HepG2 (cell line): ENCODE measurements around the gene MSMB. TPM values are rescaled to one million over a fixed set of nuclear protein-coding genes. Genes with fewer than 3 reads are reported as not detected.

Source experiments
- CREB1 ChIP-seq, 2 experiments: fragments of 450-650 bp in 1 of 2; IDR thresholded peaks; 2 replicates each; pipeline ENCODE4 v1.6.1; 2016 to 2017; ENCODE audit warnings: control low read depth in 1 of 2, mild to moderate bottlenecking in 1 of 2, missing compliant biosample characterization in 1 of 2, missing genetic modification characterization in 1 of 2
- ETV5 ChIP-seq: IDR thresholded peaks from 2 replicates; pipeline ENCODE4 v1.6.1; 2018; ENCODE audit warnings: missing biosample characterization, missing genetic modification reagents, inconsistent platforms, borderline replicate concordance
- FOXO1 ChIP-seq: sonication (generic); formaldehyde crosslinking; IDR thresholded peaks from 2 replicates; pipeline ENCODE4 v1.4.0; 2020; ENCODE audit warnings: missing genetic modification reagents
- GABPB1 ChIP-seq: IDR thresholded peaks from 2 replicates; pipeline ENCODE4 v1.6.1; 2016; ENCODE audit warnings: mild to moderate bottlenecking, missing genetic modification reagents, moderate library complexity, missing compliant biosample characterization
- HHEX ChIP-seq: IDR thresholded peaks from 2 replicates; pipeline ENCODE4 v1.6.1; 2016; ENCODE audit warnings: control low read depth
- KLF15 ChIP-seq: sonication (generic); formaldehyde crosslinking; IDR thresholded peaks from 2 replicates; pipeline ENCODE4 v1.8.1; 2023; ENCODE audit warnings: borderline replicate concordance, mild to moderate bottlenecking, inconsistent platforms, missing genetic modification reagents, mixed read lengths
- POLR2A ChIP-seq, 2 experiments: IDR thresholded peaks; 2 replicates each; pipeline ENCODE4 v1.6.1; 2011; ENCODE audit warnings: low read depth in 2 of 2, low read length in 2 of 2, mild to moderate bottlenecking in 1 of 2, moderate library complexity in 1 of 2; ENCODE audit not compliant: insufficient read depth in 1 of 2
- RCOR2 ChIP-seq: IDR thresholded peaks from 2 replicates; pipeline ENCODE4 v1.6.1; 2016; ENCODE audit warnings: missing biosample characterization, missing genetic modification reagents
- RXRA ChIP-seq: sonication (generic); formaldehyde crosslinking; IDR thresholded peaks from 2 replicates; pipeline ENCODE4 v1.5.1; 2020; ENCODE audit warnings: missing genetic modification reagents
- SIX1 ChIP-seq: sonication (generic); formaldehyde crosslinking; IDR thresholded peaks from 2 replicates; pipeline ENCODE4 v1.4.0; 2020; ENCODE audit warnings: missing genetic modification reagents, borderline replicate concordance
- ZNF121 ChIP-seq: sonication (generic); formaldehyde crosslinking; IDR thresholded peaks from 2 replicates; pipeline ENCODE4 v1.5.0; 2020; ENCODE audit warnings: mild to moderate bottlenecking, missing genetic modification reagents
- ZNF441 ChIP-seq: sonication (generic); formaldehyde crosslinking; IDR thresholded peaks from 2 replicates; pipeline ENCODE4 v1.7.0; 2021; ENCODE audit warnings: missing genetic modification reagents, borderline replicate concordance
- ZNF546 ChIP-seq: sonication (generic); formaldehyde crosslinking; conservative IDR thresholded peaks from 2 replicates; pipeline ENCODE4 v1.8.1; 2023; ENCODE audit warnings: mild to moderate bottlenecking, missing genetic modification reagents
- polyA plus RNA-seq, 8 experiments: library from polyadenylated mRNA; depleted of rRNA in 3 of 8; stranded (reverse) in 7 of 8; unstranded in 1 of 8; fragments of >200 nt; fragmentation: Illumina TruSeq in 4 of 8; extraction: Trizol in 4 of 8; gene quantifications; 2 replicates each; pipeline versions ENCODE4 v1.2.1 to v1.2.3, GENCODE V29; 2011 to 2016; ENCODE audit warnings: low read depth in 4 of 8, missing spikeins in 1 of 8, mixed read lengths in 1 of 8; ENCODE audit not compliant: insufficient read depth in 1 of 8
- total RNA-seq, 5 experiments: library from RNA; depleted of rRNA; stranded (reverse); fragments of >200 nt; fragmentation: Illumina TruSeq; extraction: Trizol; gene quantifications; 2 replicates each; pipeline ENCODE4 v1.2.3, GENCODE V29; 2016; ENCODE audit warnings: low read depth in 1 of 5
- TF ChIP-seq, protein P1 (sequence below): sonication (generic); formaldehyde crosslinking; IDR thresholded peaks from 2 replicates; pipeline ENCODE4 v1.4.0; 2020; ENCODE audit warnings: missing genetic modification reagents
- TF ChIP-seq, protein P2 (sequence below): IDR thresholded peaks from 2 replicates; pipeline ENCODE4 v1.6.1; 2018; ENCODE audit warnings: missing genetic modification reagents
- TF ChIP-seq, protein P3 (sequence below): sonication (generic); formaldehyde crosslinking; conservative IDR thresholded peaks from 2 replicates; pipeline ENCODE4 v1.4.0; 2020; ENCODE audit warnings: missing genetic modification reagents
- TF ChIP-seq, protein P4 (sequence below): IDR thresholded peaks from 2 replicates; pipeline ENCODE4 v1.6.1; 2016; ENCODE audit warnings: missing genetic modification reagents, missing compliant biosample characterization
- TF ChIP-seq, protein P5 (sequence below): sonication (generic); formaldehyde crosslinking; IDR thresholded peaks from 2 replicates; pipeline ENCODE4 v1.8.0; 2022; ENCODE audit warnings: low read depth, missing genetic modification reagents

Gene MSMB
- total and polyA plus RNA-seq, 2 of the 13 experiments (the other 11 are each of a cell fraction or from before 2014, with no cell fraction given): 0.84 TPM; not detected in 1

DNA sequence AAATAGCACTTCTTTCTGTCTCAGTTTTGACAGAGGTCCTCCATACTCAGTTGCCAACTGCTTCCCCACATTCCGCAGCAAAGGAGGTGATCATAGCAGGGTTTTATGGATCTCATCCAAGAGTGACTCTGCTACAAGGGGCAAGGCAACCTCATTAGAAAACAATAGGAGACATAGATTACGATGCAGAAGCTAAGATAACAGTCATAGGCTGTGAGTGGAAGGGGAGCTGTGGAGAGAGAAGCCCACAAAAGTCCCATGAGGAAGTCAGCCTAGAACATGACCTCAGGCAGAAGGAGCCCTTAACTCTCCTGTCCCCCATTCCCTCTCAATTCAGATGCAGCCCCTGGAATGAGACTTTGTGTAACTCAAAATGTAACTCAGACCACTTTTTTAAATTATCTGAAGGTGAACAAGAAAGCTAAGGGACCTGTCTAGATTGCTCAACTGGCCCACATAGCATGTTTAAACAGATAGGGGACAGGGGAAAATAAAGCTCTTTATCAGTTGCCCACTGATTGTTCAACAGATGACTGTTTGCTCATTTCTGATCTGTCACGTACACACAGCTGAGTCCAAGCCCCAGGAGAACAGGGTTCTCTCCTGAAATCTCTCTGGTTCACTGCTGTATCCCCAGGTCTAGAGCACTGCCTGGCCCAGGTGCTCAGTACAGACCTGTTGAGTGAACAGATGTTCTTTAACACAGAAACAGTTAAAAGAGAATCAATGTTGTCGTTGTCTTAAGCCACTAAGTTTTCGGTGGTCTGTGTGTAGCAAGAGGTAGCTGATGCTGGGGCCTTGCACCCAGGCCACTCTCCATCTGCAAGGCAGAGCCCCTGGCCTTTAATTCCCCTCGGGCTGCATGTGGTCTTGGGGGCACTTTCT lies 14.2 kb downstream of the MSMB start (continued):
- TF ChIP-seq, protein P1, sequence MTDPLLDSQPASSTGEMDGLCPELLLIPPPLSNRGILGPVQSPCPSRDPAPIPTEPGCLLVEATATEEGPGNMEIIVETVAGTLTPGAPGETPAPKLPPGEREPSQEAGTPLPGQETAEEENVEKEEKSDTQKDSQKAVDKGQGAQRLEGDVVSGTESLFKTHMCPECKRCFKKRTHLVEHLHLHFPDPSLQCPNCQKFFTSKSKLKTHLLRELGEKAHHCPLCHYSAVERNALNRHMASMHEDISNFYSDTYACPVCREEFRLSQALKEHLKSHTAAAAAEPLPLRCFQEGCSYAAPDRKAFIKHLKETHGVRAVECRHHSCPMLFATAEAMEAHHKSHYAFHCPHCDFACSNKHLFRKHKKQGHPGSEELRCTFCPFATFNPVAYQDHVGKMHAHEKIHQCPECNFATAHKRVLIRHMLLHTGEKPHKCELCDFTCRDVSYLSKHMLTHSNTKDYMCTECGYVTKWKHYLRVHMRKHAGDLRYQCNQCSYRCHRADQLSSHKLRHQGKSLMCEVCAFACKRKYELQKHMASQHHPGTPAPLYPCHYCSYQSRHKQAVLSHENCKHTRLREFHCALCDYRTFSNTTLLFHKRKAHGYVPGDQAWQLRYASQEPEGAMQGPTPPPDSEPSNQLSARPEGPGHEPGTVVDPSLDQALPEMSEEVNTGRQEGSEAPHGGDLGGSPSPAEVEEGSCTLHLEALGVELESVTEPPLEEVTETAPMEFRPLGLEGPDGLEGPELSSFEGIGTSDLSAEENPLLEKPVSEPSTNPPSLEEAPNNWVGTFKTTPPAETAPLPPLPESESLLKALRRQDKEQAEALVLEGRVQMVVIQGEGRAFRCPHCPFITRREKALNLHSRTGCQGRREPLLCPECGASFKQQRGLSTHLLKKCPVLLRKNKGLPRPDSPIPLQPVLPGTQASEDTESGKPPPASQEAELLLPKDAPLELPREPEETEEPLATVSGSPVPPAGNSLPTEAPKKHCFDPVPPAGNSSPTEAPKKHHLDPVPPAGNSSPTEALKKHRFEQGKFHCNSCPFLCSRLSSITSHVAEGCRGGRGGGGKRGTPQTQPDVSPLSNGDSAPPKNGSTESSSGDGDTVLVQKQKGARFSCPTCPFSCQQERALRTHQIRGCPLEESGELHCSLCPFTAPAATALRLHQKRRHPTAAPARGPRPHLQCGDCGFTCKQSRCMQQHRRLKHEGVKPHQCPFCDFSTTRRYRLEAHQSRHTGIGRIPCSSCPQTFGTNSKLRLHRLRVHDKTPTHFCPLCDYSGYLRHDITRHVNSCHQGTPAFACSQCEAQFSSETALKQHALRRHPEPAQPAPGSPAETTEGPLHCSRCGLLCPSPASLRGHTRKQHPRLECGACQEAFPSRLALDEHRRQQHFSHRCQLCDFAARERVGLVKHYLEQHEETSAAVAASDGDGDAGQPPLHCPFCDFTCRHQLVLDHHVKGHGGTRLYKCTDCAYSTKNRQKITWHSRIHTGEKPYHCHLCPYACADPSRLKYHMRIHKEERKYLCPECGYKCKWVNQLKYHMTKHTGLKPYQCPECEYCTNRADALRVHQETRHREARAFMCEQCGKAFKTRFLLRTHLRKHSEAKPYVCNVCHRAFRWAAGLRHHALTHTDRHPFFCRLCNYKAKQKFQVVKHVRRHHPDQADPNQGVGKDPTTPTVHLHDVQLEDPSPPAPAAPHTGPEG (CRISPR knock-in tag): peak; percentile 78; the same call in 1 of the 2 replicates
- TF ChIP-seq, protein P2, sequence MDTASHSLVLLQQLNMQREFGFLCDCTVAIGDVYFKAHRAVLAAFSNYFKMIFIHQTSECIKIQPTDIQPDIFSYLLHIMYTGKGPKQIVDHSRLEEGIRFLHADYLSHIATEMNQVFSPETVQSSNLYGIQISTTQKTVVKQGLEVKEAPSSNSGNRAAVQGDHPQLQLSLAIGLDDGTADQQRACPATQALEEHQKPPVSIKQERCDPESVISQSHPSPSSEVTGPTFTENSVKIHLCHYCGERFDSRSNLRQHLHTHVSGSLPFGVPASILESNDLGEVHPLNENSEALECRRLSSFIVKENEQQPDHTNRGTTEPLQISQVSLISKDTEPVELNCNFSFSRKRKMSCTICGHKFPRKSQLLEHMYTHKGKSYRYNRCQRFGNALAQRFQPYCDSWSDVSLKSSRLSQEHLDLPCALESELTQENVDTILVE (CRISPR knock-in tag): peak; percentile 79; the same call in 1 of the 2 replicates
- TF ChIP-seq ZNF546 (CRISPR knock-in tag) (no peak), SIX1 (peak; percentile 77; the same call in 1 of the 2 replicates), CREB1 (IDR thresholded peaks at IDR 0.05) (no peak), CREB1 (CRISPR knock-in tag; IDR thresholded peaks at IDR 0.05) (peak; percentile 72), ZNF121 (CRISPR knock-in tag) (peak; percentile 73; the same call in 1 of the 2 replicates), GABPB1 (CRISPR knock-in tag) (no peak; the same call in 1 of the 2 replicates), ZNF441 (CRISPR knock-in tag) (0 out of 2 replicates have a peak, but pooled peaks have one; percentile 34), FOXO1 (CRISPR knock-in tag) (peak; percentile 90), ETV5 (CRISPR knock-in tag) (peak; percentile 79; the same call in 1 of the 2 replicates), POLR2A (IDR thresholded peaks at IDR 0.05; ENCODE audit: insufficient read depth in 1 of 2, low read depth in 2 of 2, low read length in 2 of 2) (peak in 1 of 2 experiments; percentile 58; a peak in 2 of 4 replicates), HHEX (CRISPR knock-in tag) (peak; percentile 67; the same call in 1 of the 2 replicates), RXRA (CRISPR knock-in tag) (peak; percentile 61; the same call in 1 of the 2 replicates), KLF15 (CRISPR knock-in tag) (no peak), RCOR2 (peak; percentile 84)
- TF ChIP-seq, protein P3, sequence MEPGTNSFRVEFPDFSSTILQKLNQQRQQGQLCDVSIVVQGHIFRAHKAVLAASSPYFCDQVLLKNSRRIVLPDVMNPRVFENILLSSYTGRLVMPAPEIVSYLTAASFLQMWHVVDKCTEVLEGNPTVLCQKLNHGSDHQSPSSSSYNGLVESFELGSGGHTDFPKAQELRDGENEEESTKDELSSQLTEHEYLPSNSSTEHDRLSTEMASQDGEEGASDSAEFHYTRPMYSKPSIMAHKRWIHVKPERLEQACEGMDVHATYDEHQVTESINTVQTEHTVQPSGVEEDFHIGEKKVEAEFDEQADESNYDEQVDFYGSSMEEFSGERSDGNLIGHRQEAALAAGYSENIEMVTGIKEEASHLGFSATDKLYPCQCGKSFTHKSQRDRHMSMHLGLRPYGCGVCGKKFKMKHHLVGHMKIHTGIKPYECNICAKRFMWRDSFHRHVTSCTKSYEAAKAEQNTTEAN (CRISPR knock-in tag): peak; percentile 78; the same call in 1 of the 2 replicates
- TF ChIP-seq, protein P4, sequence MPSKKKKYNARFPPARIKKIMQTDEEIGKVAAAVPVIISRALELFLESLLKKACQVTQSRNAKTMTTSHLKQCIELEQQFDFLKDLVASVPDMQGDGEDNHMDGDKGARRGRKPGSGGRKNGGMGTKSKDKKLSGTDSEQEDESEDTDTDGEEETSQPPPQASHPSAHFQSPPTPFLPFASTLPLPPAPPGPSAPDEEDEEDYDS (CRISPR knock-in tag): peak; percentile 83
- TF ChIP-seq, protein P5, sequence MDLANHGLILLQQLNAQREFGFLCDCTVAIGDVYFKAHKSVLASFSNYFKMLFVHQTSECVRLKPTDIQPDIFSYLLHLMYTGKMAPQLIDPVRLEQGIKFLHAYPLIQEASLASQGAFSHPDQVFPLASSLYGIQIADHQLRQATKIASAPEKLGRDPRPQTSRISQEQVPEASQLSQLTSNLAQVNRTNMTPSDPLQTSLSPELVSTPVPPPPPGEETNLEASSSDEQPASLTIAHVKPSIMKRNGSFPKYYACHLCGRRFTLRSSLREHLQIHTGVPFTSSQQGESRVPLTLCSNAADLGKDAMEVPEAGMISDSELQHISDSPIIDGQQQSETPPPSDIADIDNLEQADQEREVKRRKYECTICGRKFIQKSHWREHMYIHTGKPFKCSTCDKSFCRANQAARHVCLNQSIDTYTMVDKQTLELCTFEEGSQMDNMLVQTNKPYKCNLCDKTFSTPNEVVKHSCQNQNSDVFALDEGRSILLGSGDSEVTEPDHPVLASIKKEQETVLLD (CRISPR knock-in tag): no peak
